ENCODE measurements around the gene TMEM59. TPM values are rescaled to one million over a fixed set of nuclear protein-coding genes. Genes with fewer than 3 reads are reported as not detected.
"Not testable (repeated sequence)": the region's sequence is repeated elsewhere in the genome, so short reads cannot be mapped to it uniquely, and the experiment has no call there.

Gene TMEM59
- total and polyA plus RNA-seq, 2 donors = 185 to 233 TPM

GRCh38 chr1:54070171-54070837 is 17.3 kb upstream of the TMEM59 start:
- Histone ChIP-seq H3K4me3 (ENCODE audit: low read length in 2 of 2) (no peak overlapping the region), H3K27me3 (ENCODE audit: control insufficient read depth in 2 of 2, insufficient read depth in 1 of 2, low read length in 1 of 2) (no peaks in the 10 kb centered on the region), H3K9me3 (ENCODE audit: control insufficient read depth in 2 of 2, insufficient read depth in 1 of 2, low read length in 1 of 2) (peaks cover 0 to 3% of the 10 kb centered on the region in 2 donors), H3K36me3 (ENCODE audit: control insufficient read depth in 2 of 2, insufficient read depth in 2 of 2, low read length in 1 of 2) (peaks cover 7 to 12% of the 10 kb centered on the region in 2 donors), H3K4me1 (ENCODE audit: control insufficient read depth in 2 of 2, insufficient read depth in 2 of 2, low read length in 2 of 2) (no peaks in the 10 kb centered on the region), H3K27ac (ENCODE audit: low read depth in 1 of 2, low read length in 1 of 2) (no peak overlapping the region)
- WGBS = 11% methylated on average over 2 of the region's 2 CpGs
- DNase-seq (ENCODE audit: low read depth in 6 of 9, low spot score in 9 of 9) = peak in 7 of 9 donors; percentile 39 to 80 (median 47)

DNA sequence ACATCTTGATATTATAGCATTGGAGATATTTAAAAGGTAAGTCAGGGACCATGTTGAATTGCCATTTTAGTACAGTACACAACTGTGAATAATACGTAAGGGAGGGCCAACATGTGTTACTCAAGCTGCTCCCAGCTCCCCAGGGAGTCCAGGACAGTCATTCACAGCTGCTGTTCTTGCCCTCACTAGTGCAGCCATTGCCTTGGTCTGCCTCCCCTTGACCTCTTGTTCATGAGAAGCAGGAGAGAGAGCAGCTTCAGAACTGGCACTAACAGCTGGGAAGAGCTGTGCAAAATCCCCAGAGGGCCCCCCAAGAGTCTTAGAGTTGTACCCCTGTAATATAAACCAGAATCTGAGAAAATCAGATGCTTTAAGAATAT is 16.8 kb upstream of the TMEM59 start:
- peak in 1 of 9 donors; percentile 3 for DNase-seq (ENCODE audit: low read depth in 6 of 9, low spot score in 9 of 9)
- H3K27me3 ChIP-seq (ENCODE audit: control insufficient read depth in 2 of 2, insufficient read depth in 1 of 2, low read length in 1 of 2) = no peaks in the 10 kb centered on the region
- no peak overlapping the region for H3K4me3 ChIP-seq (ENCODE audit: low read length in 2 of 2)
- peaks cover 0 to 3% of the 10 kb centered on the region in 2 donors for H3K9me3 ChIP-seq (ENCODE audit: control insufficient read depth in 2 of 2, insufficient read depth in 1 of 2, low read length in 1 of 2)
- H3K4me1 ChIP-seq (ENCODE audit: control insufficient read depth in 2 of 2, insufficient read depth in 2 of 2, low read length in 2 of 2) = no peaks in the 10 kb centered on the region
- no peak overlapping the region for H3K27ac ChIP-seq (ENCODE audit: low read depth in 1 of 2, low read length in 1 of 2)
- peaks cover 7 to 12% of the 10 kb centered on the region in 2 donors for H3K36me3 ChIP-seq (ENCODE audit: control insufficient read depth in 2 of 2, insufficient read depth in 2 of 2, low read length in 1 of 2)
- 89% methylated on average over 1 of the region's 1 CpG for WGBS

- 87% methylated on average over 5 of the region's 5 CpGs for WGBS
- H3K36me3 ChIP-seq (ENCODE audit: control insufficient read depth in 2 of 2, insufficient read depth in 2 of 2, low read length in 1 of 2) = peaks cover 0 to 7% of the 10 kb centered on the region in 2 donors
- H3K27me3 ChIP-seq (ENCODE audit: control insufficient read depth in 2 of 2, insufficient read depth in 1 of 2, low read length in 1 of 2) = no peaks in the 10 kb centered on the region
- H3K27ac ChIP-seq (ENCODE audit: low read depth in 1 of 2, low read length in 1 of 2) = no peak overlapping the region
- DNase-seq (ENCODE audit: low read depth in 6 of 9, low spot score in 9 of 9) = no peak
- H3K9me3 ChIP-seq (ENCODE audit: control insufficient read depth in 2 of 2, insufficient read depth in 1 of 2, low read length in 1 of 2) = no peaks in the 10 kb centered on the region
- H3K4me1 ChIP-seq (ENCODE audit: control insufficient read depth in 2 of 2, insufficient read depth in 2 of 2, low read length in 2 of 2) = no peaks in the 10 kb centered on the region
- H3K4me3 ChIP-seq (ENCODE audit: low read length in 2 of 2) = no peak overlapping the region
Measured at GRCh38 chr1:54064299-54064698, 11.3 kb upstream of the TMEM59 start.

GRCh38 chr1:54054438-54054749 is 1.4 kb upstream of the TMEM59 start:
- Histone ChIP-seq H3K4me1 (ENCODE audit: control insufficient read depth in 2 of 2, insufficient read depth in 2 of 2, low read length in 2 of 2) (peaks cover 10 to 14% of the 10 kb centered on the region in 2 donors), H3K4me3 (ENCODE audit: low read length in 2 of 2) (peak overlapping the region; percentile 66 to 77), H3K27ac (ENCODE audit: low read depth in 1 of 2, low read length in 1 of 2) (peak overlapping the region; percentile 26 to 89), H3K36me3 (ENCODE audit: control insufficient read depth in 2 of 2, insufficient read depth in 2 of 2, low read length in 1 of 2) (peaks cover 0 to 6% of the 10 kb centered on the region in 2 donors), H3K27me3 (ENCODE audit: control insufficient read depth in 2 of 2, insufficient read depth in 1 of 2, low read length in 1 of 2) (no peaks in the 10 kb centered on the region), H3K9me3 (ENCODE audit: control insufficient read depth in 2 of 2, insufficient read depth in 1 of 2, low read length in 1 of 2) (no peaks in the 10 kb centered on the region)
- peak in 4 of 9 donors; percentile 6 to 47 (median 21) for DNase-seq (ENCODE audit: low read depth in 6 of 9, low spot score in 9 of 9)
- WGBS = 10% methylated on average over 5 of the region's 5 CpGs

DNA sequence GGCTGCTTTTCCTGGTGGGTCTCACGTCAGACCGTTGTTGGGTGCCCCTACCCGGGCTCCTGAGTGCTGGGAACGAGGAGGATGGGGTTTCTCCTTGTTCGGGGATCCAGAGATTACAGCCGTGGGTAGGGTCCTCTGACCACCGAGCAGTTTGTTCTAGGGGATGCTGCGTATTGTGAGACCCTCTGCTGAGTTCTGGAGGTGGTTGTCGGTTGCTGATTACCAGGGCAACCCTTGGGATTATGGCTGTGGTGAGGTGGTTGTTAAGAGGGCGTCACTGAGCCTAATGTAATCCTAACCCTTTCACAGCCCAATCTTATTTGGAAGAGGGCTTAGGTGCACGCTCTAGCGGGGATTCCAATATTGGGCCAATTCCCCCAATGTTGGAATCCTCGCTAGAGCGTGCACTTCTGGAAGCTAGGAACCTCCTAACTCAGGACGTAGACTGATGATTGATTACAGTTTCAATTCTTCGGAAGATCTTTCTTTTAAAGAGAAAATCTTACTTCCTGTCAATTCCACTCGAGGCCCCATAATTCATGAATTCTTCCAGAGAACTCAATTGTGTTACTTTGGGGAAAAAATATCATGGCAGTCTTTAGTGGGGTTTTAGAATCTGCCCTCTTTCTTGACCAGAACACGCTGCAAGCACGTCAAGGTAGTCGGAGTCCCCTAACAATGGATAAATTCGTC is 887 bp upstream of the TMEM59 start:
- peak in 1 of 9 donors; percentile 17 for DNase-seq (ENCODE audit: low read depth in 6 of 9, low spot score in 9 of 9)
- H3K4me3 ChIP-seq (ENCODE audit: low read length in 2 of 2) = peak overlapping the region; percentile 66 to 77
- 2% methylated on average over 21 of the region's 21 CpGs for WGBS
- H3K4me1 ChIP-seq (ENCODE audit: control insufficient read depth in 2 of 2, insufficient read depth in 2 of 2, low read length in 2 of 2) = peaks cover 10 to 14% of the 10 kb centered on the region in 2 donors
- H3K9me3 ChIP-seq (ENCODE audit: control insufficient read depth in 2 of 2, insufficient read depth in 1 of 2, low read length in 1 of 2) = no peaks in the 10 kb centered on the region
- peak overlapping the region; percentile 89 to 100 for H3K27ac ChIP-seq (ENCODE audit: low read depth in 1 of 2, low read length in 1 of 2)
- no peaks in the 10 kb centered on the region for H3K27me3 ChIP-seq (ENCODE audit: control insufficient read depth in 2 of 2, insufficient read depth in 1 of 2, low read length in 1 of 2)
- peaks cover 0 to 6% of the 10 kb centered on the region in 2 donors for H3K36me3 ChIP-seq (ENCODE audit: control insufficient read depth in 2 of 2, insufficient read depth in 2 of 2, low read length in 1 of 2)

DNA sequence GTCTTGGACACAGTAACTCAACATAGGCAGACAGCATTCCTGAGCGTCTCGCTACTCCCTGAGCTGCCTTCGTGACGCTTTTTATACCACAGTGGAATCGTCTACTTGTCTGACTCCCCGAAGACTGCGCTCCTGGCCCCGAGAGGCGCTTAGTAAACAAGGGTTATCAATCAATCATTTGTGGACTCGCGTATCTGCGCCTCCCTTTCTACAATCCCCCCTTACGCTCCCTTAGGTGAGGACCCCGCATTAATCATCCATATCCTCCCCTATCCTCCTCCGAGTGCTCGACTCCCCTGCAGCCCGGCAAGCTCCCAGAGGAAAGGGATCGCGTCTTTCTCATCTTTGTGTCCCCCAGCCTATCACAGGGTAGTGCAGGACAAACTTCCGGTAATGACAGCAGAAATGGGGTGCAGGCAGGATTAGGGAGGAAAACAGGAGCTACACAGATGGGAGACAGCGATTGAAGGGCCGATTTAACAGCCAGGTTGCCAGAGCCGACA is 522 bp downstream of the TMEM59 start:
- Histone ChIP-seq H3K4me1 (ENCODE audit: control insufficient read depth in 2 of 2, insufficient read depth in 2 of 2, low read length in 2 of 2) (peaks cover 10 to 14% of the 10 kb centered on the region in 2 donors), H3K4me3 (ENCODE audit: low read length in 2 of 2) (peak overlapping the region; percentile 66 to 77), H3K36me3 (ENCODE audit: control insufficient read depth in 2 of 2, insufficient read depth in 2 of 2, low read length in 1 of 2) (peaks cover 0 to 3% of the 10 kb centered on the region in 2 donors), H3K9me3 (ENCODE audit: control insufficient read depth in 2 of 2, insufficient read depth in 1 of 2, low read length in 1 of 2) (no peaks in the 10 kb centered on the region), H3K27ac (ENCODE audit: low read depth in 1 of 2, low read length in 1 of 2) (peak overlapping the region; percentile 89 to 100), H3K27me3 (ENCODE audit: control insufficient read depth in 2 of 2, insufficient read depth in 1 of 2, low read length in 1 of 2) (no peaks in the 10 kb centered on the region)
- under 1% methylated on average over 23 of the region's 23 CpGs for WGBS
- peak in 6 of 9 donors; percentile 21 to 58 (median 30) for DNase-seq (ENCODE audit: low read depth in 6 of 9, low spot score in 9 of 9)

DNA sequence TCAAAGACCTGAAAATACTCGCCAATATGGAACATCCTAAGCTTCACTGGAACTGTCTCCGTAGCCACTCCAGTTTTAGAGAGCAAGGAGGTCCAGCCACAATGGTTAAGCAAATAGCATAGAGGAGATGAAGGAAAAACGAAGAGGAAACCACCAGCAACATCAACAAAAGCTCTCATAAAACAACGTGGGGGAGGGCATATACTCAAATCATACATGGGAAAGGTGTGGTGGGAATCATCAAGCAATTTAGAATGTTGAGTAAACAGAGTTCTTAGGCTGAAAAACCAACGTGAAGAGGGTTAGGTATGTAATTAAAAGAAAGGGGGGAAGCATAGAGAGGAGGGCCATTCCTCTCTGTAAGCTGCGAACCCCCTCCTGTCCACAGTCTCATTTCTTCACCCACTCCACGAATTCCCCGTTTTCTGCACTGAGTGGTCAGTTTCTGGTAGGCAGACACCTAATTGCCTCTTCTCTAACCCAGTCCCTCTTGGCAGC is 1.0 kb downstream of the TMEM59 start:
- no peaks in the 10 kb centered on the region for H3K9me3 ChIP-seq (ENCODE audit: control insufficient read depth in 2 of 2, insufficient read depth in 1 of 2, low read length in 1 of 2)
- 2% methylated on average over 8 of the region's 8 CpGs for WGBS
- H3K4me1 ChIP-seq (ENCODE audit: control insufficient read depth in 2 of 2, insufficient read depth in 2 of 2, low read length in 2 of 2) = peaks cover 10 to 14% of the 10 kb centered on the region in 2 donors
- peak in 3 of 9 donors; percentile 2 to 26 (median 2) for DNase-seq (ENCODE audit: low read depth in 6 of 9, low spot score in 9 of 9)
- peak overlapping the region; percentile 89 to 100 for H3K27ac ChIP-seq (ENCODE audit: low read depth in 1 of 2, low read length in 1 of 2)
- H3K4me3 ChIP-seq (ENCODE audit: low read length in 2 of 2) = peak overlapping the region; percentile 66 to 77
- H3K36me3 ChIP-seq (ENCODE audit: control insufficient read depth in 2 of 2, insufficient read depth in 2 of 2, low read length in 1 of 2) = peaks cover 0 to 3% of the 10 kb centered on the region in 2 donors
- no peaks in the 10 kb centered on the region for H3K27me3 ChIP-seq (ENCODE audit: control insufficient read depth in 2 of 2, insufficient read depth in 1 of 2, low read length in 1 of 2)

DNA sequence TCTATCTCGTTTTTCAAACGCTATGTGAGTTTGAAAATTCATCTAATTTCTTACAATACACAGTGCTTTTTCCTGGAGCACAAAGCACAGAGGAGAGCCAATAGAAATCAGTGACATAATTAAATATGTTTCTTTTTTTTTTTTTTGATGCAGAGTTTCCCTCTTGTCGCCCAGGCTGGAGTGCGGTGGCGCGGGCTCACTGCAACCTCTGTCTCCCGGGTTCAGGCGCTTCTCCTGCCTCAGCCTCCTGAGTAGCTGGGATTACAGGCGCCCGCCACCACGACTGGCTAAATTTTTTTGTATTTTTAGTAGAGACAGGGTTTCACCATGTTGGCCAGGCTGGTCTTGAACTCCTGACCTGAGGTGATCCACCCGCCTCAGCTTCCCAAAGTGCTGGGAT is 2.6 kb downstream of the TMEM59 start:
- not testable (repeated sequence) for H3K27ac ChIP-seq (ENCODE audit: low read depth in 1 of 2, low read length in 1 of 2); H3K4me3 ChIP-seq (ENCODE audit: low read length in 2 of 2); H3K36me3 ChIP-seq (ENCODE audit: control insufficient read depth in 2 of 2, insufficient read depth in 2 of 2, low read length in 1 of 2); DNase-seq (ENCODE audit: low read depth in 6 of 9, low spot score in 9 of 9); H3K9me3 ChIP-seq (ENCODE audit: control insufficient read depth in 2 of 2, insufficient read depth in 1 of 2, low read length in 1 of 2); H3K27me3 ChIP-seq (ENCODE audit: control insufficient read depth in 2 of 2, insufficient read depth in 1 of 2, low read length in 1 of 2)
- WGBS = 98% methylated on average over 12 of the region's 12 CpGs
- peaks cover 10 to 14% of the 10 kb centered on the region in 2 donors for H3K4me1 ChIP-seq (ENCODE audit: control insufficient read depth in 2 of 2, insufficient read depth in 2 of 2, low read length in 2 of 2)
